Measurements from ENCODE around the gene CAPRIN1.

DNA sequence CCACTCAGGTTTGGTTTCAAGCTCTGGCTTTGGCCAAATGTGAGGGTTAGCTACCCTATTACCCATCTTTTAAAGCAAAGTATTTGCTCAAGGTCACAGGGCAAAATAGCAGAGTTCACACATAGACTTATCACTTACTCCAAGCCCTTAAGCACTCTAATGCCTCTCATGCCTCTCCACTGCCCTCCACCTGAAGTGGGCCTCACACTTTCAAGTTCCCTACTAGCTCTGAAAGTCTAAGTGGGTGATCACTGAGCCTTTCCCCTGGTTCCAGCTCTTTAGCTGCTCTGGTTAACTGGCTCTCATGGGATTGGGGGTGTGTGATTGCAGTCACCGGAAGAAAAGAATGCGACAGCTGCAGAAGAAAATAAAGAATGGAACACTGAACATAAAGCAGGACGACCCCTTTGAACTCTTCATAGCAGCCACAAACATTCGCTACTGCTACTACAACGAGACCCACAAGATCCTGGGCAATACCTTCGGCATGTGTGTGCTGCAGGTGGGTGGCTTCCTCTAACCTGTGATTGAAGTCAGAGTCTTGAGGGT lies 60.3 kb downstream of the CAPRIN1 start:
- TF ChIP-seq, protein P1, sequence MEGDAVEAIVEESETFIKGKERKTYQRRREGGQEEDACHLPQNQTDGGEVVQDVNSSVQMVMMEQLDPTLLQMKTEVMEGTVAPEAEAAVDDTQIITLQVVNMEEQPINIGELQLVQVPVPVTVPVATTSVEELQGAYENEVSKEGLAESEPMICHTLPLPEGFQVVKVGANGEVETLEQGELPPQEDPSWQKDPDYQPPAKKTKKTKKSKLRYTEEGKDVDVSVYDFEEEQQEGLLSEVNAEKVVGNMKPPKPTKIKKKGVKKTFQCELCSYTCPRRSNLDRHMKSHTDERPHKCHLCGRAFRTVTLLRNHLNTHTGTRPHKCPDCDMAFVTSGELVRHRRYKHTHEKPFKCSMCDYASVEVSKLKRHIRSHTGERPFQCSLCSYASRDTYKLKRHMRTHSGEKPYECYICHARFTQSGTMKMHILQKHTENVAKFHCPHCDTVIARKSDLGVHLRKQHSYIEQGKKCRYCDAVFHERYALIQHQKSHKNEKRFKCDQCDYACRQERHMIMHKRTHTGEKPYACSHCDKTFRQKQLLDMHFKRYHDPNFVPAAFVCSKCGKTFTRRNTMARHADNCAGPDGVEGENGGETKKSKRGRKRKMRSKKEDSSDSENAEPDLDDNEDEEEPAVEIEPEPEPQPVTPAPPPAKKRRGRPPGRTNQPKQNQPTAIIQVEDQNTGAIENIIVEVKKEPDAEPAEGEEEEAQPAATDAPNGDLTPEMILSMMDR (optimal IDR thresholded peaks at IDR 0.05 in 1 of 3, IDR thresholded peaks at IDR 0.05 in 1 of 3, conservative IDR thresholded peaks at IDR 0.05 in 1 of 3; ENCODE audit: extremely low read depth in 1 of 3, insufficient read depth in 2 of 3, low read length in 3 of 3): no peak
- no peak for TF ChIP-seq EZH2 (IDR thresholded peaks at IDR 0.05; ENCODE audit: low read length)
